ENCODE data around the gene ARHGEF4. TPM values are rescaled to one million over a fixed set of nuclear protein-coding genes. Genes with fewer than 3 reads are reported as not detected.

ARHGEF4 gene
- total and polyA plus RNA-seq, 2 donors (not counting 3 experiments of a cell fraction or from before 2014, with no cell fraction given): not detected

- DNase-seq (ENCODE audit: low read depth, low spot score): no peak
- peaks cover 1% of the 10 kb centered on the region for H3K4me1 ChIP-seq (ENCODE audit: control insufficient read depth, extremely low read depth, insufficient read depth, low read length)
- no peak overlapping the region for H3K4me2 ChIP-seq (ENCODE audit: insufficient read depth, low read length)
- H3K4me3 ChIP-seq (replicated peaks in 1 of 3; ENCODE audit: insufficient read depth in 1 of 3, low read depth in 1 of 3, low read length in 3 of 3): no peak overlapping the region
- ChIA-PET POLR2A (no interaction called here), CTCF (no interaction called here)
- no TSS peak for BruUV-seq (replicated peaks)
- no peak overlapping the region for H2AFZ ChIP-seq (ENCODE audit: low read depth, low read length)
- H3K27me3 ChIP-seq (ENCODE audit: control insufficient read depth in 2 of 2, insufficient read depth in 2 of 2, low read length in 2 of 2): no peaks in the 10 kb centered on the region
- H3K27ac ChIP-seq (ENCODE audit: insufficient read depth, low read depth, low read length): no peak overlapping the region
- H3K9me3 ChIP-seq (replicated peaks; ENCODE audit: control insufficient read depth, insufficient read depth, low read length): no peaks in the 10 kb centered on the region
- dilution Hi-C loops (cut with MboI; ENCODE audit: extremely low pct_ligation_motif_present, low sequenced_read_pairs) (no loop called here), intact Hi-C loops (cut with micrococcal nuclease) (no loop called here)
- H4K20me1 ChIP-seq (replicated peaks; ENCODE audit: control insufficient read depth, extremely low read depth, insufficient read depth, low read length): peaks cover 12% of the 10 kb centered on the region
- FAIRE-seq: no peak
- H3K9me1 ChIP-seq (replicated peaks; ENCODE audit: control insufficient read depth, extremely low read depth, insufficient read depth, low read length): no peaks in the 10 kb centered on the region
- H3K79me2 ChIP-seq (ENCODE audit: control insufficient read depth, insufficient read depth, low read length): peaks cover 68% of the 10 kb centered on the region
- peaks cover 26 to 38% of the 10 kb centered on the region in 2 experiments for H3K36me3 ChIP-seq (ENCODE audit: control insufficient read depth in 2 of 2, extremely low read depth in 1 of 2, insufficient read depth in 2 of 2, low read length in 2 of 2)
- no peak for TF ChIP-seq EZH2 (IDR thresholded peaks at IDR 0.05; ENCODE audit: borderline replicate concordance, low read depth, low read length, severe bottlenecking)
- TF ChIP-seq GATA2 (IDR thresholded peaks at IDR 0.05; ENCODE audit: insufficient read depth, insufficient read length, low read depth, low read length): no peak
- TF ChIP-seq MYC (IDR thresholded peaks at IDR 0.05; ENCODE audit: low read depth, low read length): no peak
- no peak for TF ChIP-seq POLR2AphosphoS5 (IDR thresholded peaks at IDR 0.05; ENCODE audit: insufficient read depth, low read depth, low read length)
- TF ChIP-seq FOS (IDR thresholded peaks at IDR 0.05; ENCODE audit: borderline replicate concordance, insufficient read depth, low read length): no peak
- no peak for TF ChIP-seq POLR2A (IDR thresholded peaks at IDR 0.05; ENCODE audit: low read depth, low read length)
- TF ChIP-seq, protein P1, sequence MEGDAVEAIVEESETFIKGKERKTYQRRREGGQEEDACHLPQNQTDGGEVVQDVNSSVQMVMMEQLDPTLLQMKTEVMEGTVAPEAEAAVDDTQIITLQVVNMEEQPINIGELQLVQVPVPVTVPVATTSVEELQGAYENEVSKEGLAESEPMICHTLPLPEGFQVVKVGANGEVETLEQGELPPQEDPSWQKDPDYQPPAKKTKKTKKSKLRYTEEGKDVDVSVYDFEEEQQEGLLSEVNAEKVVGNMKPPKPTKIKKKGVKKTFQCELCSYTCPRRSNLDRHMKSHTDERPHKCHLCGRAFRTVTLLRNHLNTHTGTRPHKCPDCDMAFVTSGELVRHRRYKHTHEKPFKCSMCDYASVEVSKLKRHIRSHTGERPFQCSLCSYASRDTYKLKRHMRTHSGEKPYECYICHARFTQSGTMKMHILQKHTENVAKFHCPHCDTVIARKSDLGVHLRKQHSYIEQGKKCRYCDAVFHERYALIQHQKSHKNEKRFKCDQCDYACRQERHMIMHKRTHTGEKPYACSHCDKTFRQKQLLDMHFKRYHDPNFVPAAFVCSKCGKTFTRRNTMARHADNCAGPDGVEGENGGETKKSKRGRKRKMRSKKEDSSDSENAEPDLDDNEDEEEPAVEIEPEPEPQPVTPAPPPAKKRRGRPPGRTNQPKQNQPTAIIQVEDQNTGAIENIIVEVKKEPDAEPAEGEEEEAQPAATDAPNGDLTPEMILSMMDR (IDR thresholded peaks at IDR 0.05; ENCODE audit: extremely low read depth in 1 of 2, insufficient read depth in 1 of 2, low read depth in 1 of 2, low read length in 2 of 2): no peak
- TF ChIP-seq JUN (IDR thresholded peaks at IDR 0.05; ENCODE audit: borderline replicate concordance, insufficient read depth, insufficient read length, low read depth): no peak
- TF ChIP-seq, protein P2, sequence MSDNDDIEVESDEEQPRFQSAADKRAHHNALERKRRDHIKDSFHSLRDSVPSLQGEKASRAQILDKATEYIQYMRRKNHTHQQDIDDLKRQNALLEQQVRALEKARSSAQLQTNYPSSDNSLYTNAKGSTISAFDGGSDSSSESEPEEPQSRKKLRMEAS (IDR thresholded peaks at IDR 0.05; ENCODE audit: insufficient read depth, insufficient read length): no peak
- no peak overlapping the region for H3K9ac ChIP-seq (replicated peaks; ENCODE audit: extremely low read depth, insufficient read depth, low read length)
Measured at GRCh38 chr2:131056932-131057287, 220.2 kb downstream of the ARHGEF4 start.

Measured in endothelial cell of umbilical vein (primary cell).